HL-60 (cell line): ENCODE results near the gene AQP12B.

Experiments
- DNase-seq, 2 experiments: peaks; one replicate each; pipeline ENCODE4 v3.0.0-alpha.2; 2010 to 2020; ENCODE audit warnings: low read depth in 1 of 2, low spot score in 1 of 2
- H3K27ac ChIP-seq: fragments of 250-450 bp; sonication (Bioruptor Pico); replicated peaks from 2 replicates; pipeline ENCODE4 v1.5.1; 2020; ENCODE audit warnings: mild to moderate bottlenecking, moderate library complexity
- H3K27me3 ChIP-seq: fragments of 250-450 bp; sonication (Bioruptor Pico); 2 replicates; pipeline ENCODE4 v1.5.1; 2021; ENCODE audit warnings: mild to moderate bottlenecking, moderate library complexity; ENCODE audit not compliant: insufficient read depth, poor library complexity, severe bottlenecking
- H3K4me3 ChIP-seq: replicated peaks from 2 replicates; pipeline ENCODE4 v1.5.1; 2011; ENCODE audit warnings: mild to moderate bottlenecking, control low read depth, low read length; ENCODE audit not compliant: insufficient read depth
- CTCF ChIP-seq: IDR thresholded peaks from one replicate; pipeline ENCODE4 v1.5.1; 2011; ENCODE audit warnings: low read length, control low read depth, inconsistent platforms; ENCODE audit not compliant: insufficient read depth
- GABPA ChIP-seq: IDR thresholded peaks from 2 replicates; pipeline ENCODE4 v1.6.1; 2012; ENCODE audit warnings: low read depth
- POLR2AphosphoS5 ChIP-seq: IDR thresholded peaks from 2 replicates; pipeline ENCODE4 v1.6.1; 2012; ENCODE audit warnings: low read depth
- REST ChIP-seq: IDR thresholded peaks from 2 replicates; pipeline ENCODE4 v1.6.1; 2012; ENCODE audit warnings: low read depth; ENCODE audit not compliant: insufficient replicate concordance
- SPI1 ChIP-seq: IDR thresholded peaks from 2 replicates; pipeline ENCODE4 v1.6.1; 2012; ENCODE audit warnings: low read depth, mild to moderate bottlenecking, borderline replicate concordance

The AQP12B gene

GRCh38 chr2:240705204-240705791 lies 22.6 kb upstream of the AQP12B start:
- no peak for DNase-seq
- TF ChIP-seq GABPA (no peak), REST (no peak), CTCF (no peak), POLR2AphosphoS5 (no peak), SPI1 (no peak)
- Histone ChIP-seq H3K27me3 (peaks cover 9% of the 10 kb centered on the region), H3K4me3 (no peak overlapping the region), H3K27ac (no peak overlapping the region)

GRCh38 chr2:240704651-240705050 lies 22.0 kb upstream of the AQP12B start:
- H3K27ac ChIP-seq = no peak overlapping the region
- peaks cover 9% of the 10 kb centered on the region for H3K27me3 ChIP-seq
- TF ChIP-seq POLR2AphosphoS5 (no peak), GABPA (no peak), CTCF (no peak), REST (no peak), SPI1 (no peak)
- no peak for DNase-seq
- H3K4me3 ChIP-seq = no peak overlapping the region

GRCh38 chr2:240703417-240704341 lies 21.0 kb upstream of the AQP12B start:
- Histone ChIP-seq H3K27ac (no peak overlapping the region), H3K4me3 (no peak overlapping the region), H3K27me3 (peaks cover 9% of the 10 kb centered on the region)
- no peak for DNase-seq
- TF ChIP-seq SPI1 = no peak

- no peak for TF ChIP-seq SPI1
- TF ChIP-seq REST = no peak
- no peak for TF ChIP-seq GABPA
- TF ChIP-seq CTCF = no peak
- TF ChIP-seq POLR2AphosphoS5 = no peak
- Histone ChIP-seq H3K27me3 (peaks cover 9% of the 10 kb centered on the region), H3K27ac (no peak overlapping the region), H3K4me3 (no peak overlapping the region)
- DNase-seq = no peak
Measured at GRCh38 chr2:240702640-240703011, 19.9 kb upstream of the AQP12B start.
